MM.1S (cell line): ENCODE data around the gene DZANK1.

Source experiments
- EZH2 ChIP-seq: fragments of 300-600 bp; sonication (generic); optimal IDR thresholded peaks from 2 replicates; pipeline ENCODE3; 2017; ENCODE audit warnings: low read depth, mild to moderate bottlenecking, antibody characterized with exemption, low read length, mixed read lengths
- EZH2phosphoT487 ChIP-seq: fragments of 300-600 bp; sonication (generic); IDR thresholded peaks from 2 replicates; pipeline ENCODE4 v1.6.1; 2018; ENCODE audit warnings: antibody characterized with exemption, low read length
- TF ChIP-seq, protein P1 (sequence below): fragments of 300-600 bp; sonication (generic); IDR thresholded peaks from 2 replicates; pipeline ENCODE4 v1.5.1; 2016; ENCODE audit warnings: antibody characterized with exemption, low read length, mixed read lengths

DNA sequence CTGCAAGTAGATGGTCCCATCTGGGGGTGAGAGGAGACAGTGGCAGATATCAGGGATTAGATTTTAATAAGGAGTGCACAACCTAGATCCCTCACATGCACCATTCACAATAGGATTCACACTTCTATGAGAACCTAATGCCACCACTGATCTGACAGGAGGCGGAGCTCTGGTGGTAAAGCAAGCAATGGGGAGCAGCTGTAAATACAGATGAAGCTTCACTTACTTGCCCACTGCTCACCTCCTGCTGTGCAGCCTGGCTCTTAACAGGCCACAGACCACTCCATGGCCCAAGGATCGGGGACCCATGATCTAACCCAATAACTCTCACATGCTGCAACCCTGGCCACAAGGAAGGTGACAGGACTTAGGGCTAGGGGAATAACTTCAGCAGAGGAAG is 103.1 kb downstream of the DZANK1 start:
- TF ChIP-seq EZH2 (no peak), EZH2phosphoT487 (no peak)
- TF ChIP-seq, protein P1, sequence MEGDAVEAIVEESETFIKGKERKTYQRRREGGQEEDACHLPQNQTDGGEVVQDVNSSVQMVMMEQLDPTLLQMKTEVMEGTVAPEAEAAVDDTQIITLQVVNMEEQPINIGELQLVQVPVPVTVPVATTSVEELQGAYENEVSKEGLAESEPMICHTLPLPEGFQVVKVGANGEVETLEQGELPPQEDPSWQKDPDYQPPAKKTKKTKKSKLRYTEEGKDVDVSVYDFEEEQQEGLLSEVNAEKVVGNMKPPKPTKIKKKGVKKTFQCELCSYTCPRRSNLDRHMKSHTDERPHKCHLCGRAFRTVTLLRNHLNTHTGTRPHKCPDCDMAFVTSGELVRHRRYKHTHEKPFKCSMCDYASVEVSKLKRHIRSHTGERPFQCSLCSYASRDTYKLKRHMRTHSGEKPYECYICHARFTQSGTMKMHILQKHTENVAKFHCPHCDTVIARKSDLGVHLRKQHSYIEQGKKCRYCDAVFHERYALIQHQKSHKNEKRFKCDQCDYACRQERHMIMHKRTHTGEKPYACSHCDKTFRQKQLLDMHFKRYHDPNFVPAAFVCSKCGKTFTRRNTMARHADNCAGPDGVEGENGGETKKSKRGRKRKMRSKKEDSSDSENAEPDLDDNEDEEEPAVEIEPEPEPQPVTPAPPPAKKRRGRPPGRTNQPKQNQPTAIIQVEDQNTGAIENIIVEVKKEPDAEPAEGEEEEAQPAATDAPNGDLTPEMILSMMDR, result no peak
